Bronchial epithelial cell (primary cell): Measurements from ENCODE around the gene ZBTB45. TPM values are rescaled to one million over a fixed set of nuclear protein-coding genes. Genes with fewer than 3 reads are reported as not detected.
A peak's percentile ranks its signal among the peaks of the same experiment; 100 is the strongest.

Experiments
- DNase-seq: peaks from one replicate; pipeline ENCODE4 v3.0.0-alpha.2; 2010; ENCODE audit warnings: low read depth
- FAIRE-seq: peaks from 2 replicates; lab custom pipeline; 2011; peaks lifted over from hg19 to GRCh38; lab: Jason Lieb, UNC
- H3K27me3 ChIP-seq: 2 replicates; pipeline ENCODE4 v1.5.1; 2011; ENCODE audit warnings: low read length; ENCODE audit not compliant: control insufficient read depth, insufficient read depth
- H3K36me3 ChIP-seq: 2 replicates; pipeline ENCODE4 v1.5.1; 2011; ENCODE audit warnings: low read length; ENCODE audit not compliant: control insufficient read depth, insufficient read depth
- H3K4me3 ChIP-seq: 2 replicates; pipeline ENCODE4 v1.5.1; 2011; ENCODE audit warnings: mild to moderate bottlenecking, low read depth, low read length, control low read depth
- CTCF ChIP-seq: IDR thresholded peaks from 2 replicates; pipeline ENCODE4 v1.5.1; 2011; ENCODE audit warnings: mild to moderate bottlenecking, moderate library complexity, low read length, control low read depth, inconsistent platforms; ENCODE audit not compliant: insufficient read depth, severe bottlenecking
- total RNA-seq: library from RNA; depleted of rRNA; stranded (reverse); fragments of >200 nt; gene quantifications from 2 replicates; pipeline ENCODE4 v1.2.1, GENCODE V29; 2014

Gene ZBTB45
- total RNA-seq, 1 donor from 2014 or later, result 3.4 TPM

- Histone ChIP-seq H3K27me3 (no peaks in the 10 kb centered on the region), H3K36me3 (peaks cover 17% of the 10 kb centered on the region), H3K4me3 (no peak overlapping the region)
- no peak for FAIRE-seq
- no peak for DNase-seq
- no peak for TF ChIP-seq CTCF
Measured at GRCh38 chr19:58555920-58556621, 36.5 kb upstream of the ZBTB45 start.

DNA sequence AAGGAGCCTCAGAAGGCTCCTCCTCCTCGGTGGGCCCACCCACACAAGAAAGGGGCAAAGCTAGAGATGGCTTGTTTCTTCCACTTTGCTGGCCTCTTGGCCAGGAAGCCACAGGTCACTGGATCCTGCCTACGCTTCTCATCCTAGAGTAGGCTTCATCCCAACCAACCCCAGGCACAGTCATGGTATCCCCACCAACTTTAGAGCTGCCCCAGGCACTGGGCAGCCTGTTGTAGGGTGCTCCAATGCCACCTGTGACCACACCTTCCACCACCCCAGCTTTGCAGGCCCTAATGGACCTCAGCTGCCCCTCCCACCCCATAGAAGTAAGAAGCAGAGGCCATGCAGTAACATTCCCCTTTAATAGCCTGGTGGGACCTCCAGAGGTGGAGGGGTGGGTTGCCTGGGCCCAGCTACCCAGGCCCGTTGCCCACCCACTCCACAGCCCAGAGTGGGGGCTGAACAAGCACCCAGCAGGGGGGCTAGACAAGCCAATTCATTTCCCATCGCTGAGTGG is 35.8 kb upstream of the ZBTB45 start:
- DNase-seq (no peak), FAIRE-seq (no peak)
- Histone ChIP-seq H3K36me3 (peaks cover 22% of the 10 kb centered on the region), H3K27me3 (no peaks in the 10 kb centered on the region), H3K4me3 (peak overlapping the region; percentile 91)
- TF ChIP-seq CTCF, result no peak

DNA sequence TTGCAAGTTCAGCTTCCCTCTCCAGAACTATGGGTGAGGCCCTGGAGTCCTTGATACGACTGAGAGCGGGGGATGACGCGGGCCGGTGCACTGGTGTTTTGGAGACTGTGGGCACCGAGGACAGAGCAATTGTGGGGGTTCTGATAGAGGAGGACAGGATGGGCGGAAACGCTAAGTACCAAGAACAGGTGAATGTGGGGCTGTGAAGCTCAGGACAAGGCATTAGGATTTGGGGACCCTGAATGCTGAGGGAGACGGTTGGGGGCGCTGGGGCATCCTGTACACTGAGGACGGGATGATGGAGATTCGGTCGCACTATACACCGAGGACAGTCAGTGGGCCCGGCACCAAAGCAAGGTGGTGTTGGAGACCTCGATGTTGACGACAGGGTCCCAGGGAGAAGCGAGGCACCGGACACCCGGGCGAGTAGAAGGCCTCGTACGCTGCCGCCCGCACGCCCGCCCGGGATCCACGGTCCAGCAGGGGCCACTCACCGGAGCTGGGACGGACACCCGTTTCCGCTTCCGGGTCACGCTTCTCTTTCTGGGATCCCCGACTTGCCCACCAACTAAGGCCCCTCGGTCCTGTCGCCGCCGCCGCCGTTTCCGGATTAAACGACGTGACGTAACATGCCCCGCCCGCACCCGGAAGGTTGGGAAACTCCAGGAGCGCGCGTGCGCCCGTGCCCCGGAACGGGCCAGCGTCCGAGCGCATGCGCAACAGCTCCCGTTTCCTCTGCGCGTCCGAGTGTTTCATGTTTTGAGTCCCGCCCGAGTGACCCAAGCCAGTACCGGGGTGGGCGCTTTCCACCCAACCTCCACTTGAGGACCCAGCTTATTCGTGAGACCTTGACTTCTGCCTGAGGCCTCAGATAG is 35.1 kb upstream of the ZBTB45 start, which contains the start of gene CHMP2A:
Gene CHMP2A (minus strand): TSS at position 612 of the 875 bp plus-strand sequence. CDS start 893 bp downstream, outside the sequence.
- FAIRE-seq (no peak), DNase-seq (peak; percentile 81)
- H3K36me3 ChIP-seq, result peaks cover 28% of the 10 kb centered on the region
- H3K4me3 ChIP-seq, result peak within 1 kb of the TSS; percentile 91
- TF ChIP-seq CTCF, result no peak
- no peaks in the 10 kb centered on the region for H3K27me3 ChIP-seq

DNA sequence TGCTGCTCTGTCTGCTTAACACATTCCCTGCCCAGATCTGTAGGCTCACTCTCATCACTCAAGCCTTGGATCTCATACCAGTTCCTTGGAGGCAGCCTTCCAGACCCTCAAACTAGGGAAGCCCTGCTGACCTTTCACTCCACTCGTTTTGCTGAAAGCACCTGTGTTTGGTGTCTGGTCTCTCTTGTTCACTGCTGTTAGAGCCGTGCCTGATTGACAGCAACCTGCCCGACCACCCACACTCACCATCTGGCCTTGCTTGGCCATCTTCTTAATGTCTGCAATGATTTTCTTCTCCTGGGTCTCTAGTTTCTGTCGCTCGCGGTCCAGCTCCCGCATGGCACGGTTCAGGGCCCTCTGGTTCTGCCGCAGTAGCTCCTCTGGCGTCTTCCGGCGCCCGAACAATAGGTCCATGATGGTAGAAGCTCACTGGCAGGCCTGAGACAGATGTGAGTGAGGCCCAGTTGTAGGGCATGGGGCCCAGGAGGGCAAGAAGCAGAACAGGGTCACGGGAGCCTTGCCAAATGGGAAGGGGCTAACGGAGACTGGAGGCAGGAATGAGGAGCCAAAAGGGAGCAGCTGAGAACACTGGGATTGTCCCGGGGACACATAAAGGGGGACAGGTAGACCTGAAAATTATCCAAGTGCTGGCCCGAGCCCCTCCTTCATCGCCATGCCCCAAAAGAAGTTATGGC is 34.3 kb upstream of the ZBTB45 start:
- peaks cover 33% of the 10 kb centered on the region for H3K36me3 ChIP-seq
- DNase-seq, result no peak
- no peak for FAIRE-seq
- peak overlapping the region; percentile 91 for H3K4me3 ChIP-seq
- TF ChIP-seq CTCF, result no peak
- no peaks in the 10 kb centered on the region for H3K27me3 ChIP-seq

DNA sequence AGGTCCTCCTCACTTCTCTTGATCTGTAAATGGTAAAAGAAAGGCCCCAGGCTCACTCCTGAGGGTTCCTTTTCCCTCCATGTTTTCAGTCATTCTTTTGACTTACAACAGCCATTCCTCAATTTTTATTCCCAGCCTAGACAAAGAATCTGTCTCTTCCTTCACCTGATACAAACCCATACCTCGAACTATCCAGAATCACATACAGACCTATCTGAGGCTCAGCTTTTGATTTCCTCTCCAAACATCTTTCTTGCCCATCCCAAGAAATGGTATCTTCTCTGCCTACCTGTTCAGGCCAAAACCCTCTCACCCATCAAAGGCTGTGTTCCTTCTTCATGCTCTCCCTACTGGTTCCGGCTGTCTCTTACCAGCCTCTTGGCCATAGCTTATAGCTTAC is 33.0 kb upstream of the ZBTB45 start:
- TF ChIP-seq CTCF, result no peak
- H3K36me3 ChIP-seq, result peaks cover 43% of the 10 kb centered on the region
- no peak for FAIRE-seq

More for the DNA sequence above, 33.0 kb upstream of the ZBTB45 start:
- no peak overlapping the region for H3K4me3 ChIP-seq
- DNase-seq, result no peak
- H3K27me3 ChIP-seq, result no peaks in the 10 kb centered on the region
